Measurements from ENCODE around the gene NKIRAS1. TPM values are rescaled to one million over a fixed set of nuclear protein-coding genes. Genes with fewer than 3 reads are reported as not detected.

Gene NKIRAS1
- total RNA-seq, 2 experiments from 2014 or later, result 3.2 to 3.8 TPM

- ChIA-PET POLR2A (interaction anchor here (3.2 kb wide), 1 partner anchor 28 kb away, joined by 19 read pairs; the partner anchor contains the start of genes NKIRAS1 and RPL15), CTCF (interaction anchor here (0.9 to 1.5 kb wide), 6 partner anchors 10 to 350 kb away, joined by 3 to 10 read pairs (median 3); no protein-coding TSS in a partner anchor)
- Histone ChIP-seq H3K9me3 (ENCODE audit: control insufficient read depth in 1 of 2, insufficient read depth in 1 of 2, low read length in 2 of 2) (no peaks in the 10 kb centered on the region), H3K4me1 (ENCODE audit: insufficient read depth, low read length) (no peaks in the 10 kb centered on the region), H3K27ac (ENCODE audit: low read depth in 1 of 2, low read length in 2 of 2) (no peak overlapping the region), H3K27me3 (ENCODE audit: control insufficient read depth in 1 of 2, insufficient read depth in 2 of 2, low read length in 2 of 2) (no peaks in the 10 kb centered on the region), H3K4me3 (ENCODE audit: low read length) (no peak overlapping the region), H3K36me3 (ENCODE audit: insufficient read depth, low read length) (peaks cover 30% of the 10 kb centered on the region)
- peak in 4 of 14 experiments; percentile 21 to 68 (median 51) for DNase-seq
- no peaks in the 10 kb centered on the region for H3K27me3 Mint-ChIP-seq
- ATAC-seq (ENCODE audit: poor library complexity), result peak; percentile 51
- H3K36me3 Mint-ChIP-seq (ENCODE audit: low read depth), result peaks cover 37% of the 10 kb centered on the region
- peak; percentile 88 for TF ChIP-seq CTCF (IDR thresholded peaks at IDR 0.05)
- intact Hi-C loops (cut with DNase I, micrococcal nuclease), result loop anchor here (1.0 to 2.0 kb wide), 3 partner anchors 56 to 350 kb away; partner anchors contain the start of gene NR1D2 (in 1 of the 2)
- H3K9me3 Mint-ChIP-seq, result no peaks in the 10 kb centered on the region
- no peak overlapping the region for H3K4me3 Mint-ChIP-seq
- peak overlapping the region; percentile 32 for H3K27ac Mint-ChIP-seq
- H3K4me1 Mint-ChIP-seq (ENCODE audit: low read depth), result no peaks in the 10 kb centered on the region
Measured at GRCh38 chr3:23888617-23889228, 28.1 kb downstream of the NKIRAS1 start.

- no peaks in the 10 kb centered on the region for H3K4me1 ChIP-seq (ENCODE audit: insufficient read depth, low read length)
- no peak for ATAC-seq (ENCODE audit: poor library complexity)
- Mint-ChIP-seq H3K27me3 (no peaks in the 10 kb centered on the region), H3K4me3 (no peak overlapping the region), H3K9me3 (no peaks in the 10 kb centered on the region), H3K27ac (peak overlapping the region; percentile 15), H3K36me3 (ENCODE audit: low read depth) (peaks cover 26% of the 10 kb centered on the region), H3K4me1 (ENCODE audit: low read depth) (peaks cover 9% of the 10 kb centered on the region)
- H3K27ac ChIP-seq (ENCODE audit: low read depth in 1 of 2, low read length in 2 of 2), result no peak overlapping the region
- ChIA-PET CTCF (no interaction called here), POLR2A (no interaction called here)
- H3K27me3 ChIP-seq (ENCODE audit: control insufficient read depth in 1 of 2, insufficient read depth in 2 of 2, low read length in 2 of 2), result no peaks in the 10 kb centered on the region
- H3K4me3 ChIP-seq (ENCODE audit: low read length), result no peak overlapping the region
- no peak for TF ChIP-seq CTCF (IDR thresholded peaks at IDR 0.05)
- intact Hi-C loops (cut with DNase I, micrococcal nuclease), result no loop called here
- no peaks in the 10 kb centered on the region for H3K9me3 ChIP-seq (ENCODE audit: control insufficient read depth in 1 of 2, insufficient read depth in 1 of 2, low read length in 2 of 2)
- H3K36me3 ChIP-seq (ENCODE audit: insufficient read depth, low read length), result peaks cover 25% of the 10 kb centered on the region
- no peak for DNase-seq
Measured at GRCh38 chr3:23886311-23886710, 30.5 kb downstream of the NKIRAS1 start.

GRCh38 chr3:23885210-23885609 is 31.6 kb downstream of the NKIRAS1 start:
- H3K9me3 Mint-ChIP-seq, result no peaks in the 10 kb centered on the region
- H3K4me3 Mint-ChIP-seq, result no peak overlapping the region
- Histone ChIP-seq H3K9me3 (ENCODE audit: control insufficient read depth in 1 of 2, insufficient read depth in 1 of 2, low read length in 2 of 2) (no peaks in the 10 kb centered on the region), H3K27me3 (ENCODE audit: control insufficient read depth in 1 of 2, insufficient read depth in 2 of 2, low read length in 2 of 2) (no peaks in the 10 kb centered on the region), H3K4me1 (ENCODE audit: insufficient read depth, low read length) (no peaks in the 10 kb centered on the region), H3K36me3 (ENCODE audit: insufficient read depth, low read length) (peaks cover 15% of the 10 kb centered on the region), H3K27ac (ENCODE audit: low read depth in 1 of 2, low read length in 2 of 2) (no peak overlapping the region), H3K4me3 (ENCODE audit: low read length) (no peak overlapping the region)
- no peak for DNase-seq
- H3K27ac Mint-ChIP-seq, result peak overlapping the region; percentile 46
- intact Hi-C loops (cut with DNase I, micrococcal nuclease), result no loop called here
- ChIA-PET POLR2A (interaction anchor here (0.6 to 1.0 kb wide), 2 partner anchors 32 to 58 kb away, joined by 3 read pairs; partner anchors contain the start of genes NKIRAS1 and RPL15), CTCF (no interaction called here)
- peaks cover 20% of the 10 kb centered on the region for H3K4me1 Mint-ChIP-seq (ENCODE audit: low read depth)
- no peaks in the 10 kb centered on the region for H3K27me3 Mint-ChIP-seq
- ATAC-seq (ENCODE audit: poor library complexity), result no peak
- TF ChIP-seq CTCF (IDR thresholded peaks at IDR 0.05), result no peak
- H3K36me3 Mint-ChIP-seq (ENCODE audit: low read depth), result peaks cover 20% of the 10 kb centered on the region
